ENCODE results near the gene ZNF600. TPM values are rescaled to one million over a fixed set of nuclear protein-coding genes. Genes with fewer than 3 reads are reported as not detected.
"Not testable (repeated sequence)": the region's sequence is repeated elsewhere in the genome, so short reads cannot be mapped to it uniquely, and the experiment has no call there.

ZNF600 gene
- total RNA-seq, 1 donor from 2014 or later: 2.9 TPM

DNA sequence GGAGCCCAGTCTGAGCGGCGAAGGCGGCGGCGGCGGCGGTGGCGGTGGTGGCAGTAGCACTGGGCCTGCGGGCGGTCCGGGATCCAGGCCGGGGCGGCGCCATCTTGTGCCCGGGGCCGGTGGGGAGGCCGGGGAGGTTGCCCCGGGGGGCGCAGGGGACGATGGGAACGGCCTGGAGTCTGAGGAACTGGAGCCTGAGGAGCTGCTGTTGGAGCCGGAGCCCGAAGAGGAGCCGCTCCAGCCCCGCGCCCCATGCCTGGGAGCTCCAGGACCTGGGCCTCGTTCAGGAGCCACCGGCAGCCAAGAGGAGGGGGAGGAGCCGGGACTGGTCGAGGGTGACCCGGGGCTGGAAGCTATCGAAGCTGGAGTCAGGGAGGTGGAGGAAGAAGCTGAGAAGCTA lies 23.2 kb upstream of the ZNF600 start:
- Histone ChIP-seq H3K4me1 (no peaks in the 10 kb centered on the region), H3K9me3 (replicated peaks) (peaks cover 31% of the 10 kb centered on the region), H3K27ac (replicated peaks) (no peak overlapping the region), H3K4me3 (no peak overlapping the region), H3K27me3 (ENCODE audit: low read depth) (no peaks in the 10 kb centered on the region), H3K36me3 (peaks cover 70% of the 10 kb centered on the region)
- TF ChIP-seq, protein P1, sequence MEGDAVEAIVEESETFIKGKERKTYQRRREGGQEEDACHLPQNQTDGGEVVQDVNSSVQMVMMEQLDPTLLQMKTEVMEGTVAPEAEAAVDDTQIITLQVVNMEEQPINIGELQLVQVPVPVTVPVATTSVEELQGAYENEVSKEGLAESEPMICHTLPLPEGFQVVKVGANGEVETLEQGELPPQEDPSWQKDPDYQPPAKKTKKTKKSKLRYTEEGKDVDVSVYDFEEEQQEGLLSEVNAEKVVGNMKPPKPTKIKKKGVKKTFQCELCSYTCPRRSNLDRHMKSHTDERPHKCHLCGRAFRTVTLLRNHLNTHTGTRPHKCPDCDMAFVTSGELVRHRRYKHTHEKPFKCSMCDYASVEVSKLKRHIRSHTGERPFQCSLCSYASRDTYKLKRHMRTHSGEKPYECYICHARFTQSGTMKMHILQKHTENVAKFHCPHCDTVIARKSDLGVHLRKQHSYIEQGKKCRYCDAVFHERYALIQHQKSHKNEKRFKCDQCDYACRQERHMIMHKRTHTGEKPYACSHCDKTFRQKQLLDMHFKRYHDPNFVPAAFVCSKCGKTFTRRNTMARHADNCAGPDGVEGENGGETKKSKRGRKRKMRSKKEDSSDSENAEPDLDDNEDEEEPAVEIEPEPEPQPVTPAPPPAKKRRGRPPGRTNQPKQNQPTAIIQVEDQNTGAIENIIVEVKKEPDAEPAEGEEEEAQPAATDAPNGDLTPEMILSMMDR (IDR thresholded peaks at IDR 0.05; ENCODE audit: borderline replicate concordance): no peak
- DNase-seq: no peak
- intact Hi-C loops (cut with micrococcal nuclease): no loop called here

- Histone ChIP-seq H3K36me3 (peaks cover 79% of the 10 kb centered on the region), H3K9me3 (replicated peaks) (peaks cover 100% of the 10 kb centered on the region)
- DNase-seq; H3K27me3 ChIP-seq (ENCODE audit: low read depth); H3K27ac ChIP-seq (replicated peaks); H3K4me1 ChIP-seq; intact Hi-C loops (cut with micrococcal nuclease); H3K4me3 ChIP-seq: not testable (repeated sequence)
Measured at GRCh38 chr19:52799950-52800640, 13.5 kb upstream of the ZNF600 start.

DNA sequence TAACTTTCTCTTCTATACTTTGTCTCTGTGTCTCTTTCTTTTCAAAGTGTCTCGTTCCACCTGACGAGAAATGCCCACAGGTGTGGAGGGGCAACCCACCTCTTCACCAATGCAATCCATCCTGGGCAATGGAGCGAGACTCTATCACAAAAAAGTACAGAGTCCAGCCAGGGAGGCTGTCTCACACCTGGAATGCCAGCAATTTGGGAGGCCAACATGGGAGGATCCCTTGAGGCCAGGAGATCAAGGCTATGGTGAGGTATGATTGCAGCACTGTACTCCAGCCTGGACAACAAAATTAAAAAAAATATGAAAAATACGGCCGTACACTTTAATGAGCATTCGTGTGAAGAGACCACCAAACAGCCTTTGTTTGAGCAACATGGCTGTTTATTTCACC lies 2.8 kb upstream of the ZNF600 start:
- no peak for DNase-seq
- Histone ChIP-seq H3K4me1 (peaks cover 22% of the 10 kb centered on the region), H3K4me3 (no peak overlapping the region), H3K27ac (replicated peaks) (no peak overlapping the region), H3K27me3 (ENCODE audit: low read depth) (no peaks in the 10 kb centered on the region), H3K36me3 (no peaks in the 10 kb centered on the region), H3K9me3 (replicated peaks) (peaks cover 5% of the 10 kb centered on the region)
- TF ChIP-seq, protein P1 (IDR thresholded peaks at IDR 0.05; ENCODE audit: borderline replicate concordance): no peak
- intact Hi-C loops (cut with micrococcal nuclease): no loop called here

DNA sequence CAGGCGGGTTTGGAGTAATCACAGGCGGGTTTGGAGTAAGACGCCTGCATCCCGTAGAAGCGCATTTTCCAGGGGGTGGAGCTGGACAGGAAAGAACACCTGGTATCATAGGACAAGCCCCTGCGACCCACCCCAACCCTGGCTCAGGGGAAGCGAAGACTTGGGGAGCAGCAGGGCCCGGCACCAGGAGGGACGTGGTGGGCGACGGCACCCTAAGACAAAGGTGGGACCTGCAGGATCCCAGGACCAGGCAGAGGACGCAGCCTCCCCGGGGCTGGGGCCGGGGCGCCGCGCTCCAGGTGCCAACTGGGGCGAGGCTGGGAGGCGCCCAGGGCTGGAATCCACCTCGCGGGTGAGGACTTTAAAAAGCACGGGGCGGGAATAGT lies 520 bp downstream of the ZNF600 start:
- Histone ChIP-seq H3K9me3 (replicated peaks) (no peaks in the 10 kb centered on the region), H3K27ac (replicated peaks) (peak overlapping the region; percentile 73), H3K4me1 (peaks cover 22% of the 10 kb centered on the region), H3K27me3 (ENCODE audit: low read depth) (no peaks in the 10 kb centered on the region), H3K36me3 (peaks cover 9% of the 10 kb centered on the region), H3K4me3 (peak overlapping the region; percentile 78)
- DNase-seq: no peak
- TF ChIP-seq, protein P1 (IDR thresholded peaks at IDR 0.05; ENCODE audit: borderline replicate concordance): no peak
- intact Hi-C loops (cut with micrococcal nuclease): no loop called here

GRCh38 chr19:52785506-52785905 lies 1.1 kb downstream of the ZNF600 start:
- no peak for DNase-seq
- Histone ChIP-seq H3K4me3 (peak overlapping the region; percentile 78), H3K36me3 (peaks cover 9% of the 10 kb centered on the region), H3K27ac (replicated peaks) (no peak overlapping the region), H3K4me1 (peaks cover 22% of the 10 kb centered on the region), H3K27me3 (ENCODE audit: low read depth) (no peaks in the 10 kb centered on the region), H3K9me3 (replicated peaks) (no peaks in the 10 kb centered on the region)
- TF ChIP-seq, protein P1 (IDR thresholded peaks at IDR 0.05; ENCODE audit: borderline replicate concordance): no peak
- intact Hi-C loops (cut with micrococcal nuclease): no loop called here

- not testable (repeated sequence) for DNase-seq
Measured at GRCh38 chr19:52782864-52783263, 3.7 kb downstream of the ZNF600 start.

More at GRCh38 chr19:52782864-52783263, 3.7 kb downstream of the ZNF600 start:
- Histone ChIP-seq H3K4me1 (peaks cover 22% of the 10 kb centered on the region), H3K36me3 (peaks cover 15% of the 10 kb centered on the region)
- H3K9me3 ChIP-seq (replicated peaks); H3K27me3 ChIP-seq (ENCODE audit: low read depth); intact Hi-C loops (cut with micrococcal nuclease); H3K27ac ChIP-seq (replicated peaks); H3K4me3 ChIP-seq: not testable (repeated sequence)

All from left ventricle myocardium inferior (tissue), 1 donor.